Type B pancreatic cell (in vitro differentiated cells): Measurements from ENCODE around the gene STH. TPM values are rescaled to one million over a fixed set of nuclear protein-coding genes. Genes with fewer than 3 reads are reported as not detected.

Source experiments
- DNase-seq: peaks from one replicate; pipeline ENCODE4 v3.0.0; 2021; ENCODE audit warnings: mixed read lengths; ENCODE audit not compliant: unreplicated experiment; ENCODE audit errors: extremely low spot score
- H3K27ac Mint-ChIP-seq: 2 replicates; pipeline ENCODE4 v1.8.0; 2021; ENCODE audit warnings: mild to moderate bottlenecking, mixed read lengths
- H3K27me3 Mint-ChIP-seq: 2 replicates; pipeline ENCODE4 v1.8.0; 2021; ENCODE audit warnings: mixed read lengths
- H3K36me3 Mint-ChIP-seq: 2 replicates; pipeline ENCODE4 v1.8.0; 2021; ENCODE audit warnings: mixed read lengths
- H3K4me1 Mint-ChIP-seq: one replicate; pipeline ENCODE4 v1.8.0; 2021; ENCODE audit warnings: mixed read lengths; ENCODE audit not compliant: unreplicated experiment
- H3K4me3 Mint-ChIP-seq: 2 replicates; pipeline ENCODE4 v1.8.0; 2021; ENCODE audit warnings: mild to moderate bottlenecking, mixed read lengths
- H3K9me3 Mint-ChIP-seq: 2 replicates; pipeline ENCODE4 v1.8.0; 2021; ENCODE audit warnings: mixed read lengths
- total RNA-seq: library from RNA; stranded (reverse); gene quantifications from 2 replicates; pipeline ENCODE4 v1.2.1, GENCODE V29; 2021; ENCODE audit warnings: low replicate concordance
- TF ChIP-seq, protein P1 (sequence below): fragments of 200-600 bp; sonication (generic); conservative IDR thresholded peaks from 2 replicates; pipeline ENCODE4 v1.5.0; 2021; ENCODE audit warnings: antibody characterized with exemption, mild to moderate bottlenecking

The STH gene
- total RNA-seq, 1 donor from 2014 or later, result not detected

- DNase-seq, result no peak
- no peaks in the 10 kb centered on the region for H3K4me1 Mint-ChIP-seq
- H3K4me3 Mint-ChIP-seq, result no peak overlapping the region
- TF ChIP-seq, protein P1, sequence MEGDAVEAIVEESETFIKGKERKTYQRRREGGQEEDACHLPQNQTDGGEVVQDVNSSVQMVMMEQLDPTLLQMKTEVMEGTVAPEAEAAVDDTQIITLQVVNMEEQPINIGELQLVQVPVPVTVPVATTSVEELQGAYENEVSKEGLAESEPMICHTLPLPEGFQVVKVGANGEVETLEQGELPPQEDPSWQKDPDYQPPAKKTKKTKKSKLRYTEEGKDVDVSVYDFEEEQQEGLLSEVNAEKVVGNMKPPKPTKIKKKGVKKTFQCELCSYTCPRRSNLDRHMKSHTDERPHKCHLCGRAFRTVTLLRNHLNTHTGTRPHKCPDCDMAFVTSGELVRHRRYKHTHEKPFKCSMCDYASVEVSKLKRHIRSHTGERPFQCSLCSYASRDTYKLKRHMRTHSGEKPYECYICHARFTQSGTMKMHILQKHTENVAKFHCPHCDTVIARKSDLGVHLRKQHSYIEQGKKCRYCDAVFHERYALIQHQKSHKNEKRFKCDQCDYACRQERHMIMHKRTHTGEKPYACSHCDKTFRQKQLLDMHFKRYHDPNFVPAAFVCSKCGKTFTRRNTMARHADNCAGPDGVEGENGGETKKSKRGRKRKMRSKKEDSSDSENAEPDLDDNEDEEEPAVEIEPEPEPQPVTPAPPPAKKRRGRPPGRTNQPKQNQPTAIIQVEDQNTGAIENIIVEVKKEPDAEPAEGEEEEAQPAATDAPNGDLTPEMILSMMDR, result no peak
- no peaks in the 10 kb centered on the region for H3K36me3 Mint-ChIP-seq
- no peaks in the 10 kb centered on the region for H3K9me3 Mint-ChIP-seq
- H3K27ac Mint-ChIP-seq, result no peak overlapping the region
- peaks cover 29% of the 10 kb centered on the region for H3K27me3 Mint-ChIP-seq
Observed at GRCh38 chr17:45967378-45967777, 31.7 kb upstream of the STH start.

- Mint-ChIP-seq H3K9me3 (no peaks in the 10 kb centered on the region), H3K27me3 (peaks cover 31% of the 10 kb centered on the region), H3K4me1 (no peaks in the 10 kb centered on the region), H3K27ac (no peak overlapping the region), H3K4me3 (no peak overlapping the region), H3K36me3 (no peaks in the 10 kb centered on the region)
- DNase-seq, result no peak
- TF ChIP-seq, protein P1, result no peak
Observed at GRCh38 chr17:45968732-45969131, 30.3 kb upstream of the STH start.

DNA sequence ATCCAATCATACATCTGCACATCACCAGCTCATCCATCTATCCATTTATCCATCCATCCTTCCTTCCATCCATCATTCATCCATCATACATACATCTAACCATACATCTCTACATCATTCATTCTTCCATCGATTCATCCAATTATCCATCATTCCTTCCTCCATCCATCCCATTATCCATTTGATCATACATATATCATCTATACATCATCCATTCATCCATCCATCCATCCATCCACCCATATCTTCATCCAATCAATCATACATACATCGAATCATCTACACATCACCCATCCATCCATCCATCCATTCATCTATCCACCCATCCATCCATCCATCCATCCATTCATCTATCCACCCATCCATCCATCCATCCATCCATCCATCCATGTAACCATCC, 29.3 kb upstream of the STH start:
- no peaks in the 10 kb centered on the region for H3K36me3 Mint-ChIP-seq

GRCh38 chr17:45970659-45971058, 28.4 kb upstream of the STH start:
- Mint-ChIP-seq H3K4me1 (no peaks in the 10 kb centered on the region), H3K27ac (no peak overlapping the region), H3K27me3 (peaks cover 30% of the 10 kb centered on the region), H3K4me3 (no peak overlapping the region), H3K36me3 (no peaks in the 10 kb centered on the region), H3K9me3 (no peaks in the 10 kb centered on the region)
- DNase-seq, result no peak
- TF ChIP-seq, protein P1, result no peak

More for the DNA sequence above, 29.3 kb upstream of the STH start:
- no peak for DNase-seq
- H3K4me3 Mint-ChIP-seq, result no peak overlapping the region
- H3K27me3 Mint-ChIP-seq, result peaks cover 31% of the 10 kb centered on the region
- no peak overlapping the region for H3K27ac Mint-ChIP-seq
- no peaks in the 10 kb centered on the region for H3K9me3 Mint-ChIP-seq
- no peaks in the 10 kb centered on the region for H3K4me1 Mint-ChIP-seq
- TF ChIP-seq, protein P1, result no peak

DNA sequence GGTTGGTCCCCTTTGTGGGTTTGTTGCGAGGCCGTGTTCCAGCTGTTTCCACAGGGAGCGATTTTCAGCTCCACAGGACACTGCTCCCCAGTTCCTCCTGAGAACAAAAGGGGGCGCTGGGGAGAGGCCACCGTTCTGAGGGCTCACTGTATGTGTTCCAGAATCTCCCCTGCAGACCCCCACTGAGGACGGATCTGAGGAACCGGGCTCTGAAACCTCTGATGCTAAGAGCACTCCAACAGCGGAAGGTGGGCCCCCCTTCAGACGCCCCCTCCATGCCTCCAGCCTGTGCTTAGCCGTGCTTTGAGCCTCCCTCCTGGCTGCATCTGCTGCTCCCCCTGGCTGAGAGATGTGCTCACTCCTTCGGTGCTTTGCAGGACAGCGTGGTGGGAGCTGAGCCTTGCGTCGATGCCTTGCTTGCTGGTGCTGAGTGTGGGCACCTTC, 27.3 kb upstream of the STH start:
- TF ChIP-seq, protein P1, result no peak
- Mint-ChIP-seq H3K27me3 (peaks cover 24% of the 10 kb centered on the region), H3K36me3 (no peaks in the 10 kb centered on the region), H3K9me3 (no peaks in the 10 kb centered on the region), H3K4me3 (no peak overlapping the region), H3K4me1 (no peaks in the 10 kb centered on the region), H3K27ac (no peak overlapping the region)
- DNase-seq, result no peak

- TF ChIP-seq, protein P1, result no peak
- H3K9me3 Mint-ChIP-seq, result no peaks in the 10 kb centered on the region
- H3K4me3 Mint-ChIP-seq, result no peak overlapping the region
- no peak for DNase-seq
- no peaks in the 10 kb centered on the region for H3K4me1 Mint-ChIP-seq
- H3K36me3 Mint-ChIP-seq, result no peaks in the 10 kb centered on the region
- H3K27ac Mint-ChIP-seq, result no peak overlapping the region
- peaks cover 15% of the 10 kb centered on the region for H3K27me3 Mint-ChIP-seq
Observed at GRCh38 chr17:45972531-45972930, 26.5 kb upstream of the STH start.
